A549 (cell line): Measurements from ENCODE around the gene CAMTA1. TPM values are rescaled to one million over a fixed set of nuclear protein-coding genes. Genes with fewer than 3 reads are reported as not detected.

ENCODE experiments used
- ATAC-seq, 2 experiments: fragments of 200-7000 bp in 1 of 2; fragments of >200 bp in 1 of 2; cut with Nextera tagmentation in 1 of 2; cut with Tn5 transposase in 1 of 2; 3 replicates each; pipeline versions ENCODE4 v1.8.0 to v1.9.1; 2018 to 2020; ENCODE audit warnings: mild to moderate bottlenecking in 1 of 2, moderate library complexity in 1 of 2
- CTCF ChIA-PET: fragments of 300-600 bp; sonication (Branson Sonifier 250); formaldehyde crosslinking; extraction: SDS; loops from one replicate; lab custom pipeline; 2021; ENCODE audit warnings: antibody characterized with exemption, inconsistent platforms; lab: Yijun Ruan, JAX
- POLR2A ChIA-PET: fragments of 350-600 bp; formaldehyde crosslinking; extraction: SDS; loops from one replicate; lab custom pipeline; 2021; ENCODE audit warnings: antibody characterized with exemption, inconsistent platforms; lab: Yijun Ruan, JAX
- DNase-seq, 2 experiments: peaks; one replicate each; pipeline versions ENCODE4 v3.0.0 to v3.0.0-alpha.2; 2011 to 2016; ENCODE audit warnings: low read depth in 1 of 2, low spot score in 1 of 2
- FAIRE-seq: peaks from 2 replicates; lab custom pipeline; 2011; peaks lifted over from hg19 to GRCh38; lab: Jason Lieb, UNC
- H3K27ac ChIP-seq, 2 experiments: fragments of >200 bp; sonication (Bioruptor Twin); formaldehyde crosslinking; 3 replicates each; pipeline ENCODE4 v1.5.1; 2016 to 2017
- H3K4me1 ChIP-seq: fragments of >200 bp; sonication (Bioruptor Twin); formaldehyde crosslinking; 3 replicates; pipeline ENCODE4 v1.6.1; 2016
- H3K4me2 ChIP-seq: fragments of >200 bp; sonication (Bioruptor Twin); formaldehyde crosslinking; 3 replicates; pipeline ENCODE4 v1.6.1; 2016
- H3K4me3 ChIP-seq: fragments of >200 bp; sonication (Bioruptor Twin); formaldehyde crosslinking; 3 replicates; pipeline ENCODE4 v1.5.1; 2016
- H3K9me3 ChIP-seq: fragments of >200 bp; sonication (Bioruptor Twin); formaldehyde crosslinking; 3 replicates; pipeline ENCODE4 v1.6.1; 2016
- BHLHE40 ChIP-seq: IDR thresholded peaks from 2 replicates; pipeline ENCODE4 v1.6.1; 2012; ENCODE audit warnings: low read depth, low read length, inconsistent platforms
- CBX2 ChIP-seq: fragments of 200-600 bp; sonication (generic); IDR thresholded peaks from 2 replicates; pipeline ENCODE4 v1.6.1; 2016; ENCODE audit warnings: low read depth, mild to moderate bottlenecking, borderline replicate concordance
- CHD2 ChIP-seq: fragments of 150-350 bp; IDR thresholded peaks from 2 replicates; pipeline ENCODE4 v1.6.1; 2014; ENCODE audit warnings: low read length; ENCODE audit not compliant: partially characterized antibody
- EHMT2 ChIP-seq: fragments of 200-600 bp; sonication (generic); IDR thresholded peaks from 2 replicates; pipeline ENCODE4 v1.6.1; 2016; ENCODE audit warnings: antibody characterized with exemption, low read depth, mild to moderate bottlenecking, moderate library complexity
- EP300 ChIP-seq, 2 experiments: fragments of >200 bp; sonication (Bioruptor Twin); formaldehyde crosslinking; IDR thresholded peaks; 2 replicates in 1 of 2; 3 replicates in 1 of 2; pipeline ENCODE4 v1.6.1; 2016 to 2017
- FOSB ChIP-seq: fragments of 250-450 bp; sonication (Bioruptor Pico); IDR thresholded peaks from 2 replicates; pipeline ENCODE4 v1.5.0; 2020; ENCODE audit warnings: mild to moderate bottlenecking, moderate library complexity
- FOSL2 ChIP-seq, 2 experiments: fragments of 450-650 bp in 1 of 2; fragments of >200 bp in 1 of 2; sonication (Bioruptor Twin) in 1 of 2; formaldehyde crosslinking; IDR thresholded peaks; 2 replicates each; pipeline versions ENCODE4 v1.5.0 to v1.6.1; 2016 to 2020; ENCODE audit warnings: mild to moderate bottlenecking in 1 of 2, moderate library complexity in 1 of 2
- HEYL ChIP-seq: fragments of 250-450 bp; sonication (Bioruptor Pico); IDR thresholded peaks from 2 replicates; pipeline ENCODE4 v1.8.0; 2021; ENCODE audit warnings: mild to moderate bottlenecking, moderate library complexity
- HMGXB4 ChIP-seq: fragments of 250-450 bp; sonication (Bioruptor Pico); IDR thresholded peaks from 2 replicates; pipeline ENCODE4 v1.5.0; 2021; ENCODE audit warnings: mild to moderate bottlenecking, moderate library complexity, borderline replicate concordance
- JUN ChIP-seq, 2 experiments: fragments of >200 bp; sonication (Bioruptor Twin); formaldehyde crosslinking; IDR thresholded peaks; 2 replicates in 1 of 2; 3 replicates in 1 of 2; pipeline ENCODE4 v1.6.1; 2016 to 2017
- JUNB ChIP-seq: fragments of >200 bp; sonication (Bioruptor Twin); formaldehyde crosslinking; IDR thresholded peaks from 2 replicates; pipeline ENCODE4 v1.6.1; 2016
- MAZ ChIP-seq: fragments of 150-350 bp; IDR thresholded peaks from 2 replicates; pipeline ENCODE4 v1.6.1; 2014; ENCODE audit warnings: antibody characterized with exemption, low read depth, low read length, borderline replicate concordance
- NR3C1 ChIP-seq: fragments of >200 bp; sonication (Bioruptor Twin); formaldehyde crosslinking; IDR thresholded peaks from 3 replicates; pipeline ENCODE4 v1.6.1; 2017
- PHF8 ChIP-seq: fragments of 200-600 bp; sonication (generic); IDR thresholded peaks from 2 replicates; pipeline ENCODE4 v1.6.1; 2016; ENCODE audit warnings: low read depth, mild to moderate bottlenecking, antibody characterized with exemption, moderate library complexity, borderline replicate concordance
- POLR2AphosphoS2 ChIP-seq: conservative IDR thresholded peaks from 2 replicates; pipeline ENCODE4 v1.6.1; 2012; ENCODE audit warnings: low read length, improper control_type of control experiment, inconsistent platforms
- RAD21 ChIP-seq, 2 experiments: fragments of >200 bp in 1 of 2; sonication (Bioruptor Twin) in 1 of 2; formaldehyde crosslinking in 1 of 2; IDR thresholded peaks in 1 of 2; conservative IDR thresholded peaks in 1 of 2; 2 replicates in 1 of 2; 3 replicates in 1 of 2; pipeline ENCODE4 v1.6.1; 2012 to 2018; ENCODE audit warnings: inconsistent platforms in 1 of 2
- RARB ChIP-seq: fragments of 250-450 bp; sonication (Bioruptor Pico); IDR thresholded peaks from 2 replicates; pipeline ENCODE4 v1.8.0; 2021; ENCODE audit warnings: mild to moderate bottlenecking, moderate library complexity
- RCOR1 ChIP-seq: fragments of 150-350 bp; IDR thresholded peaks from 2 replicates; pipeline ENCODE4 v1.6.1; 2014; ENCODE audit warnings: antibody characterized with exemption, low read length, low read depth
- TP53 ChIP-seq: fragments of 250-450 bp; sonication (Bioruptor Pico); IDR thresholded peaks from 2 replicates; pipeline ENCODE4 v1.5.0; 2021; ENCODE audit warnings: mild to moderate bottlenecking, moderate library complexity
- ZC3H11A ChIP-seq: fragments of 450-650 bp; IDR thresholded peaks from 2 replicates; pipeline ENCODE4 v1.6.1; 2014; ENCODE audit warnings: antibody characterized with exemption, mild to moderate bottlenecking
- WGBS: methylation state at CpG from one replicate; pipeline ENCODE4 v1.1.6; 2017; ENCODE audit errors: missing lambda C conversion rate; 5-methylcytosine and 5-hydroxymethylcytosine counted together
- polyA plus RNA-seq, 4 experiments: library from polyadenylated mRNA; depleted of rRNA in 3 of 4; stranded (reverse); fragments of >200 nt; fragmentation: RNase III in 1 of 4; extraction: RNeasy Plus Mini Kit Qiagen cat#74134 plus additional on column Dnase treatment in 1 of 4; gene quantifications; 2 replicates in 3 of 4; 3 replicates in 1 of 4; pipeline ENCODE4 v1.2.3, GENCODE V29; 2011 to 2017
- TF ChIP-seq, protein P1 (sequence below): fragments of >200 bp; sonication (Bioruptor Twin); formaldehyde crosslinking; IDR thresholded peaks from 2 replicates; pipeline ENCODE4 v1.6.1; 2016
- TF ChIP-seq, protein P2 (sequence below): fragments of 150-350 bp; IDR thresholded peaks from 2 replicates; pipeline ENCODE4 v1.6.1; 2014; ENCODE audit warnings: low read depth, mild to moderate bottlenecking, low read length
- TF ChIP-seq, protein P3 (sequence below): fragments of 200-600 bp; sonication (generic); IDR thresholded peaks from 2 replicates; pipeline ENCODE4 v1.6.1; 2016; ENCODE audit warnings: antibody characterized with exemption, mild to moderate bottlenecking, moderate library complexity
- TF ChIP-seq, protein P4 (sequence below): fragments of 250-450 bp; sonication (Bioruptor Pico); IDR thresholded peaks from 2 replicates; pipeline ENCODE4 v1.5.0; 2020; ENCODE audit warnings: low read depth, mild to moderate bottlenecking, moderate library complexity

CAMTA1 gene
- polyA plus RNA-seq, 2 of the 4 experiments (the other 2 are of a cell fraction): 58.8 to 75.0 TPM

DNA sequence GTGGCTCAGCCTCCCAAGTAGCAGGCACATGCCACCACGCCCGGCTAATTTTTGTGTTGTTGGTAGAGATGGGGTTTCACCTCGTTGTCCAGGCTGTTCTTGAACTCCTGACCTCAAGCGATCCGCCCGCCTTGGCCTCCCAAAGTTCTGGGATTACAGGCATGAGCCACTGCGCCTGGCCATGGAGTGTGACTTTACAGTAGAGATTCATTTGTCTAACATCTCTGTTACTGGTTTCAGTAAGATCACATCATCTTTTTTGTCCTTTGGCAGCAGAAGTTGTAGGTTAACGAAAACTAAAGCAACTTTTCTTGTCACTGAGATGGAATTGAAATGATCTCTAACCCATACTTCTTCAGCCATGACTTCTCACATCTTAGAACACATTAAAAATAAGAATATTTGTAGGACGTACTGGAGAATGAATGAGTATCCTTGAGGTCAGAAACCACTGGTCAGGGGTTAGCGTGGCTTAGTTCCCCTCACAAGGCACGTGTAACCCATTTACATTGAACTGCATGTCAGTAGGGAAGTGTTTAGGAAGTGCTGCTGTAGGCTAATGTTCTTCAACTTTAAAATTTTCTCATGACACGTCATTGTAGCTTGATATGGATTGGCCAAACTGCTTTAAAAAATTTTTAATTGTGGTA, 75.9 kb downstream of the CAMTA1 start:
- FAIRE-seq (no peak), ATAC-seq (no peak), DNase-seq (no peak)
- peaks cover 29% of the 10 kb centered on the region for H3K4me1 ChIP-seq
- POLR2A ChIA-PET: no interaction called here
- no peak overlapping the region for H3K4me3 ChIP-seq
- peak overlapping the region; percentile 54 to 78; a peak in 4 of 6 replicates for H3K27ac ChIP-seq
- H3K9me3 ChIP-seq: no peaks in the 10 kb centered on the region
- no peak for TF ChIP-seq FOSL2 (IDR thresholded peaks at IDR 0.05)
- no peak for TF ChIP-seq FOSL2 (CRISPR knock-in tag; IDR thresholded peaks at IDR 0.05)
- no peak for TF ChIP-seq HEYL
- TF ChIP-seq, protein P1, sequence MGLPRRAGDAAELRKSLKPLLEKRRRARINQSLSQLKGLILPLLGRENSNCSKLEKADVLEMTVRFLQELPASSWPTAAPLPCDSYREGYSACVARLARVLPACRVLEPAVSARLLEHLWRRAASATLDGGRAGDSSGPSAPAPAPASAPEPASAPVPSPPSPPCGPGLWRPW: no peak
- TF ChIP-seq EP300 (IDR thresholded peaks at IDR 0.05): no peak
- no peak for TF ChIP-seq POLR2AphosphoS2
- TF ChIP-seq, protein P2, sequence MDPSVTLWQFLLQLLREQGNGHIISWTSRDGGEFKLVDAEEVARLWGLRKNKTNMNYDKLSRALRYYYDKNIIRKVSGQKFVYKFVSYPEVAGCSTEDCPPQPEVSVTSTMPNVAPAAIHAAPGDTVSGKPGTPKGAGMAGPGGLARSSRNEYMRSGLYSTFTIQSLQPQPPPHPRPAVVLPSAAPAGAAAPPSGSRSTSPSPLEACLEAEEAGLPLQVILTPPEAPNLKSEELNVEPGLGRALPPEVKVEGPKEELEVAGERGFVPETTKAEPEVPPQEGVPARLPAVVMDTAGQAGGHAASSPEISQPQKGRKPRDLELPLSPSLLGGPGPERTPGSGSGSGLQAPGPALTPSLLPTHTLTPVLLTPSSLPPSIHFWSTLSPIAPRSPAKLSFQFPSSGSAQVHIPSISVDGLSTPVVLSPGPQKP: no peak
- TF ChIP-seq BHLHE40: no peak
- no peak for TF ChIP-seq RARB (CRISPR knock-in tag)
- no peak for TF ChIP-seq MAZ
- TF ChIP-seq HMGXB4 (CRISPR knock-in tag): no peak
- TF ChIP-seq TP53 (CRISPR knock-in tag): no peak
- no peak overlapping the region for H3K4me2 ChIP-seq
- 92% methylated on average over 12 of the region's 12 CpGs for WGBS
- CTCF ChIA-PET: no interaction called here

GRCh38 chr1:6862906-6863305, 77.7 kb downstream of the CAMTA1 start:
- ATAC-seq: no peak
- FAIRE-seq: no peak
- CTCF ChIA-PET: no interaction called here

DNA sequence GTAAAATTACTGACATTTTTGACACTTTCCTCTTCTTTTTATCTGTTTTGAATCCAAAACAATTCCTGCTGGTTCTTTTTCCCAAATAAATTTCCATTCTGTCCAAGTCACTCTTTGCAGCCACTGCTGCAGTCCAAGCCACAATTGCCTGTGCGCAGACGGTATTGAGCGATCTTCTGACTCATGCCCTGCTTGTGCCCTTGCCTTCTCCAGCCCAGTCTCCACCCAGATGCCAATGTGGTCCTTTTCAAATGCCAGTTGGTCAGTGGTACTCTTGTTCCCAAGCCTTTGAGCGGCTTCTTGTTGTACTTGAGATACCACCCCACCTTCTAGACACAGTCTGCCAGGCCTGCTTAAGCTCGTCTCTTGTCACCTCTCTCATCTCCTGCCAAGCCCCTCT, 78.9 kb downstream of the CAMTA1 start:
- no peak for FAIRE-seq
- H3K4me2 ChIP-seq: no peak overlapping the region
- ATAC-seq: no peak
- TF ChIP-seq, protein P2: no peak
- TF ChIP-seq FOSB (no peak), EHMT2 (no peak), CHD2 (no peak), NR3C1 (no peak), JUNB (no peak), ZC3H11A (no peak), JUN (IDR thresholded peaks at IDR 0.05) (no peak), HEYL (no peak), CBX2 (no peak), RAD21 (conservative IDR thresholded peaks at IDR 0.05 in 1 of 2, IDR thresholded peaks at IDR 0.05 in 1 of 2) (no peak), RCOR1 (no peak), PHF8 (no peak)
- TF ChIP-seq, protein P3, sequence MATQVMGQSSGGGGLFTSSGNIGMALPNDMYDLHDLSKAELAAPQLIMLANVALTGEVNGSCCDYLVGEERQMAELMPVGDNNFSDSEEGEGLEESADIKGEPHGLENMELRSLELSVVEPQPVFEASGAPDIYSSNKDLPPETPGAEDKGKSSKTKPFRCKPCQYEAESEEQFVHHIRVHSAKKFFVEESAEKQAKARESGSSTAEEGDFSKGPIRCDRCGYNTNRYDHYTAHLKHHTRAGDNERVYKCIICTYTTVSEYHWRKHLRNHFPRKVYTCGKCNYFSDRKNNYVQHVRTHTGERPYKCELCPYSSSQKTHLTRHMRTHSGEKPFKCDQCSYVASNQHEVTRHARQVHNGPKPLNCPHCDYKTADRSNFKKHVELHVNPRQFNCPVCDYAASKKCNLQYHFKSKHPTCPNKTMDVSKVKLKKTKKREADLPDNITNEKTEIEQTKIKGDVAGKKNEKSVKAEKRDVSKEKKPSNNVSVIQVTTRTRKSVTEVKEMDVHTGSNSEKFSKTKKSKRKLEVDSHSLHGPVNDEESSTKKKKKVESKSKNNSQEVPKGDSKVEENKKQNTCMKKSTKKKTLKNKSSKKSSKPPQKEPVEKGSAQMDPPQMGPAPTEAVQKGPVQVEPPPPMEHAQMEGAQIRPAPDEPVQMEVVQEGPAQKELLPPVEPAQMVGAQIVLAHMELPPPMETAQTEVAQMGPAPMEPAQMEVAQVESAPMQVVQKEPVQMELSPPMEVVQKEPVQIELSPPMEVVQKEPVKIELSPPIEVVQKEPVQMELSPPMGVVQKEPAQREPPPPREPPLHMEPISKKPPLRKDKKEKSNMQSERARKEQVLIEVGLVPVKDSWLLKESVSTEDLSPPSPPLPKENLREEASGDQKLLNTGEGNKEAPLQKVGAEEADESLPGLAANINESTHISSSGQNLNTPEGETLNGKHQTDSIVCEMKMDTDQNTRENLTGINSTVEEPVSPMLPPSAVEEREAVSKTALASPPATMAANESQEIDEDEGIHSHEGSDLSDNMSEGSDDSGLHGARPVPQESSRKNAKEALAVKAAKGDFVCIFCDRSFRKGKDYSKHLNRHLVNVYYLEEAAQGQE: no peak
- TF ChIP-seq, protein P4, sequence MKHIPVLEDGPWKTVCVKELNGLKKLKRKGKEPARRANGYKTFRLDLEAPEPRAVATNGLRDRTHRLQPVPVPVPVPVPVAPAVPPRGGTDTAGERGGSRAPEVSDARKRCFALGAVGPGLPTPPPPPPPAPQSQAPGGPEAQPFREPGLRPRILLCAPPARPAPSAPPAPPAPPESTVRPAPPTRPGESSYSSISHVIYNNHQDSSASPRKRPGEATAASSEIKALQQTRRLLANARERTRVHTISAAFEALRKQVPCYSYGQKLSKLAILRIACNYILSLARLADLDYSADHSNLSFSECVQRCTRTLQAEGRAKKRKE (CRISPR knock-in tag): no peak

More at GRCh38 chr1:6862906-6863305, 77.7 kb downstream of the CAMTA1 start:
- Histone ChIP-seq H3K9me3 (no peaks in the 10 kb centered on the region), H3K27ac (no peak overlapping the region)
- no peak for DNase-seq
- TF ChIP-seq MAZ: no peak
- TF ChIP-seq, all 56 proteins: peak for 0
- no peak overlapping the region for H3K4me2 ChIP-seq
- 81% methylated on average over 4 of the region's 4 CpGs for WGBS
- POLR2A ChIA-PET: no interaction called here
- peaks cover 34% of the 10 kb centered on the region for H3K4me1 ChIP-seq
- H3K4me3 ChIP-seq: no peak overlapping the region

More for the DNA sequence above, 78.9 kb downstream of the CAMTA1 start:
- ChIA-PET CTCF (no interaction called here), POLR2A (no interaction called here)
- H3K4me1 ChIP-seq: peaks cover 38% of the 10 kb centered on the region
- no peak overlapping the region for H3K4me3 ChIP-seq
- H3K9me3 ChIP-seq: no peaks in the 10 kb centered on the region
- no peak for DNase-seq
- H3K27ac ChIP-seq: peak overlapping the region in 1 of 2 experiments; percentile 24; a peak in 1 of 6 replicates
- 90% methylated on average over 5 of the region's 5 CpGs for WGBS
